Neutrophil (primary cell): ENCODE results near the gene PRKN.

Experiments used
- H3K27ac ChIP-seq: fragments of 200-600 bp; sonication (generic); 2 replicates; pipeline ENCODE4 v1.5.1; 2016; ENCODE audit warnings: mild to moderate bottlenecking, moderate library complexity
- H3K27me3 ChIP-seq: fragments of 200-600 bp; sonication (generic); 2 replicates; pipeline ENCODE4 v1.6.0; 2016; ENCODE audit warnings: mild to moderate bottlenecking
- H3K36me3 ChIP-seq: fragments of 200-600 bp; sonication (generic); 2 replicates; pipeline ENCODE4 v1.5.1; 2017
- H3K4me1 ChIP-seq, 2 experiments: fragments of 200-600 bp in 1 of 2; sonication (generic) in 1 of 2; 1 replicate in 1 of 2; 2 replicates in 1 of 2; pipeline versions ENCODE4 v1.5.1 to v1.6.1; 2013 to 2016; ENCODE audit warnings: low read depth in 1 of 2, low read length in 1 of 2, mild to moderate bottlenecking in 1 of 2, moderate library complexity in 1 of 2; ENCODE audit not compliant: control insufficient read depth in 1 of 2, insufficient read depth in 1 of 2
- H3K4me3 ChIP-seq, 2 experiments: fragments of 200-600 bp in 1 of 2; sonication (generic) in 1 of 2; 1 replicate in 1 of 2; 2 replicates in 1 of 2; pipeline ENCODE4 v1.5.1; 2013 to 2016; ENCODE audit warnings: low read depth in 1 of 2, low read length in 1 of 2, mild to moderate bottlenecking in 1 of 2, moderate library complexity in 1 of 2
- H3K9me3 ChIP-seq: fragments of 200-600 bp; sonication (generic); 2 replicates; pipeline ENCODE4 v1.5.1; 2016
- TF ChIP-seq, protein P1 (sequence below): fragments of 200-600 bp; sonication (generic); IDR thresholded peaks from 2 replicates; pipeline ENCODE4 v1.5.1; 2016; ENCODE audit warnings: antibody characterized with exemption

Gene PRKN

DNA sequence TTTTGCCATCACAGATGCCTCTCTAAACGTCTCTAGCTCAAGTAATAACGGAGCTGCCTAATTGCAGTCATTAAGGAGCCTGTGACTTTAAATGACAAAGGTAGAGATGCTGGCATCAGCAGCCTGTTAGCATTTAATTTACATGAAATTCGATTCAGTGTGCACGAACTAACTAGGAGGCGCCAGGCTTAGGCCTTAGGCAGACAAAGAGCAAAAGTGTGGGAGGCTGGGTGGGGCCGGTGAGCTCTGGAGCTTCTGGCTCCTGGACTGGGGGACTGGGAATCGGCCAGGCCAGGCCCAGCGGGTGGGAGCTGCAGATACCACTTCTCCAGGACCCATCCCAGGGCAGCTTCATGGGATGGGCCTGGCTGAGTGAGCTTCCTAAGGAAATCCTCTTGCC, 1283.7 kb downstream of the PRKN start:
- TF ChIP-seq, protein P1, sequence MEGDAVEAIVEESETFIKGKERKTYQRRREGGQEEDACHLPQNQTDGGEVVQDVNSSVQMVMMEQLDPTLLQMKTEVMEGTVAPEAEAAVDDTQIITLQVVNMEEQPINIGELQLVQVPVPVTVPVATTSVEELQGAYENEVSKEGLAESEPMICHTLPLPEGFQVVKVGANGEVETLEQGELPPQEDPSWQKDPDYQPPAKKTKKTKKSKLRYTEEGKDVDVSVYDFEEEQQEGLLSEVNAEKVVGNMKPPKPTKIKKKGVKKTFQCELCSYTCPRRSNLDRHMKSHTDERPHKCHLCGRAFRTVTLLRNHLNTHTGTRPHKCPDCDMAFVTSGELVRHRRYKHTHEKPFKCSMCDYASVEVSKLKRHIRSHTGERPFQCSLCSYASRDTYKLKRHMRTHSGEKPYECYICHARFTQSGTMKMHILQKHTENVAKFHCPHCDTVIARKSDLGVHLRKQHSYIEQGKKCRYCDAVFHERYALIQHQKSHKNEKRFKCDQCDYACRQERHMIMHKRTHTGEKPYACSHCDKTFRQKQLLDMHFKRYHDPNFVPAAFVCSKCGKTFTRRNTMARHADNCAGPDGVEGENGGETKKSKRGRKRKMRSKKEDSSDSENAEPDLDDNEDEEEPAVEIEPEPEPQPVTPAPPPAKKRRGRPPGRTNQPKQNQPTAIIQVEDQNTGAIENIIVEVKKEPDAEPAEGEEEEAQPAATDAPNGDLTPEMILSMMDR: no peak
- Histone ChIP-seq H3K27me3 (peaks cover 5% of the 10 kb centered on the region), H3K9me3 (no peaks in the 10 kb centered on the region), H3K4me1 (no peaks in the 10 kb centered on the region), H3K4me3 (no peak overlapping the region), H3K27ac (no peak overlapping the region), H3K36me3 (no peaks in the 10 kb centered on the region)

DNA sequence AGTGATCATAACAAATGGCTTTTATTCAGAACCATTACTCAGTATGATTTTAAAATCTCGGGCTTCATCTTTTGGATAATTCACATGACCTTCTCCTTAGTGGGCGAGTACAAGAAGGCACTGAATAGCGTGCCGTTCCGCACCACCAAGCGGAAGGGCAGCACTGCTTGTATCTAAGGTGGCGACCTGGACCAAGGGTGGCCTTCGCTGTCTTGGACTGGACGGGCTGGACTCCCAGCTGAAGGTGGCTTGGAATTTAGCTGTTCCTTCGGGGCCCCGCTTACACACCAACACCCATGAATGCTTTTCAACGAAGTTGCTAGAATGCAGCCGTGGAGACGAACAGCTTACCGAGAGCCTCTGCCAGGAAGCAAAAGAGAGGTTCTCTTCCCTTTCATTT, 1285.1 kb downstream of the PRKN start:
- Histone ChIP-seq H3K36me3 (no peaks in the 10 kb centered on the region), H3K27me3 (peaks cover 5% of the 10 kb centered on the region), H3K9me3 (no peaks in the 10 kb centered on the region), H3K27ac (no peak overlapping the region), H3K4me3 (no peak overlapping the region), H3K4me1 (no peaks in the 10 kb centered on the region)
- TF ChIP-seq, protein P1: no peak

DNA sequence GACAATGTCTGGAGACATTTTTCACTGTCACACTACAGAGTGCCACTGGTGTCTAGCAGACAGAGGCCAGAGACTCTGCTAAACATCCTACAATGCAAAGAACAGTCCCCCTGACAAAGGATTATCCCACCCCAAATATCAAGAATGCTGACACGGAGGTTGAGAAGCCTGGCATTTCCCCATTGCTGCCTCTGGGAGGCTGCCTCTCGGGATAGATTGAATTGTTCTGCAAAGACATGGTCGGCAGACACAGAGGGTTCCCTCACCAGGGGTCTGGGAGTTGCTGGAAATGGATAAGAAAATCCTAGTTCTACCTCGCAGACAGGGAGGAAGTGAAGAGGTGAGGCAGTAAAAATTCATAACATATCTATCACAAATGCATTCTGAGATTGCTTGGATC, 1287.3 kb downstream of the PRKN start:
- H3K27me3 ChIP-seq: peaks cover 5% of the 10 kb centered on the region
- H3K9me3 ChIP-seq: no peaks in the 10 kb centered on the region
- no peak overlapping the region for H3K4me3 ChIP-seq
- H3K27ac ChIP-seq: no peak overlapping the region
- TF ChIP-seq, protein P1: no peak
- H3K36me3 ChIP-seq: no peaks in the 10 kb centered on the region
- no peaks in the 10 kb centered on the region for H3K4me1 ChIP-seq

DNA sequence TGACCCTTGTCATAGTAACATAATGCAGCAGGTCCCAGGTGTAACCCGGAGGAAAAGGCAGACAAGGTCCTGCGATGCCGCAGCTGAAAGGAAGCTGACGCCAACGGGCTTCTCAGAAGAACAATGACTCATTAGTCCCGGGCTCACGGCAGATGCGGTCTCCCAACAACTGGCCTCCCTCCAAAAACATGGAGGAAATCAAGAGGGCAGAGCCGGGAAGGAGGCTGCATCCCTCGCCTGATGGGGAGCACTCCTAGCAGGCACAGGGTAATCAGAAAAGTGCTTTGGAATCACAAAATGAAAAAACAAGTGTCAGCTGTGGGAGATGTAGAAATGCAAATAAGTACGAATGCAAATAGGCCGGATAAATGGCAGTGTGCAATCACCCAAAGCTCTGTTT, 1288.5 kb downstream of the PRKN start:
- no peak overlapping the region for H3K4me3 ChIP-seq
- no peaks in the 10 kb centered on the region for H3K36me3 ChIP-seq
- H3K9me3 ChIP-seq: no peaks in the 10 kb centered on the region
- H3K27ac ChIP-seq: no peak overlapping the region
- TF ChIP-seq, protein P1: no peak
- H3K27me3 ChIP-seq: no peaks in the 10 kb centered on the region
- H3K4me1 ChIP-seq: no peaks in the 10 kb centered on the region

DNA sequence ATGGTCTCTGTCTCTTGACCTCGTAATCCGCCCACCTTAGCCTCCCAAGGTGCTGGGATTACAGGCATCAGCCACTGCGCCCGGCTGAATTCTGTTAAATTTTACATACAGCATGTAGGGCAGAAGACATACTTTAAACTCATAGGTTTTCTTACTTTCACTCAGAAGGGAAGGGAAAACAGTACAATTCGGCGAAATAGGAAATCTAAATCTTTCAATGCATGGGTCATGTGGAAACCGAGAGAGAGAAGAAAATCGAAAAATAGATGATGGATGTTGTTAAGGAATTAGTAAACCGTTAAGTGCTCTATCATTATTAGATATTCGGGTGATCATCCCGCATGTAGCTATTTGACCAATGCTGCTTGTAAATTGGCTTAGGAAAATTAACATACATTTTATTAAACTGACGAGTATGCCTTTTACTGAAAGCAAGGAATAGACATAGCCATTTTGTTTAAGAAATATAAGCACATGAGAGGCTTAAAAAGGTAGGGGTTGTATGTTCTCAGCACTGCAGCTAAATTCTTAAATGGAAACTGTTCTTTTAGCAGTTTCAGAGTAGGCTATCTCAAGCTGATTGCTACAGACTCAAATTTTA, 1289.0 kb downstream of the PRKN start:
- no peaks in the 10 kb centered on the region for H3K27me3 ChIP-seq
- no peak overlapping the region for H3K27ac ChIP-seq
- H3K9me3 ChIP-seq: no peaks in the 10 kb centered on the region
- H3K4me3 ChIP-seq: no peak overlapping the region
- no peaks in the 10 kb centered on the region for H3K36me3 ChIP-seq
- no peaks in the 10 kb centered on the region for H3K4me1 ChIP-seq
- TF ChIP-seq, protein P1: no peak

DNA sequence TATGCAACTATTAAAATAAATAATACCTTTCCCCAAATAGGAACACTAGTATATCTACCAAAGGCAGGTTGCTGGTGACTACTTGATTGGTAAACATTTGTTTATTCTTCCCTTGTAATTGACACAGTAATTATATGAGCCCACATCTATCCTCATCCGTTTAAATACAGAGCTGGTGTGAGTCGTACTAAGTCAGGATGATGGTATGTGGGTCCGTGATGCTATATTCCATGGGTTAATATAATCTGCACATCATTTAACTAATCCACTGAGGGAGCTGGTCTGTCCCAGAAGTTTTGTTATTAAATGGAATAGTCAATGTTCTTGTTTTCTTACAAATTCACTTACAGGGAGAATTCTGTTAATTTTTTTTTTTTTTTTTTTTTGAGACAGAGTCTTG, 1289.7 kb downstream of the PRKN start:
- H3K4me1 ChIP-seq: no peaks in the 10 kb centered on the region
- no peaks in the 10 kb centered on the region for H3K9me3 ChIP-seq
- no peak overlapping the region for H3K4me3 ChIP-seq
- H3K36me3 ChIP-seq: no peaks in the 10 kb centered on the region
- H3K27me3 ChIP-seq: no peaks in the 10 kb centered on the region
- TF ChIP-seq, protein P1: no peak
- H3K27ac ChIP-seq: no peak overlapping the region
